Effector memory CD4-positive, alpha-beta T cell (primary cell): Measurements from ENCODE around the gene DIRAS2.

Source experiments
- DNase-seq, 3 donors: peaks; one replicate each; pipeline ENCODE4 v3.0.0-alpha.2; 2020
- H3K27ac ChIP-seq: 2 replicates; pipeline ENCODE4 v1.7.0; 2013; ENCODE audit warnings: mild to moderate bottlenecking, low read length, moderate library complexity; ENCODE audit not compliant: insufficient read depth, poor library complexity, severe bottlenecking
- H3K27me3 ChIP-seq: replicated peaks from 2 replicates; pipeline ENCODE4 v1.7.0; 2013; ENCODE audit warnings: mild to moderate bottlenecking, low read length; ENCODE audit not compliant: insufficient read depth, control insufficient read depth, poor library complexity, severe bottlenecking
- H3K36me3 ChIP-seq: 2 replicates; pipeline ENCODE4 v1.7.0; 2013; ENCODE audit warnings: mild to moderate bottlenecking, low read length, moderate library complexity; ENCODE audit not compliant: control insufficient read depth, insufficient read depth
- H3K4me1 ChIP-seq: 2 replicates; pipeline ENCODE4 v1.7.0; 2013; ENCODE audit warnings: low read length, mild to moderate bottlenecking; ENCODE audit not compliant: control insufficient read depth, insufficient read depth, poor library complexity, severe bottlenecking
- H3K4me3 ChIP-seq: 2 replicates; pipeline ENCODE4 v1.7.0; 2013; ENCODE audit warnings: low read length, low read depth, mild to moderate bottlenecking; ENCODE audit not compliant: insufficient read depth, poor library complexity, severe bottlenecking
- H3K9me3 ChIP-seq: 2 replicates; pipeline ENCODE4 v1.7.0; 2013; ENCODE audit warnings: mild to moderate bottlenecking, low read length, moderate library complexity; ENCODE audit not compliant: control insufficient read depth

The DIRAS2 gene

DNA sequence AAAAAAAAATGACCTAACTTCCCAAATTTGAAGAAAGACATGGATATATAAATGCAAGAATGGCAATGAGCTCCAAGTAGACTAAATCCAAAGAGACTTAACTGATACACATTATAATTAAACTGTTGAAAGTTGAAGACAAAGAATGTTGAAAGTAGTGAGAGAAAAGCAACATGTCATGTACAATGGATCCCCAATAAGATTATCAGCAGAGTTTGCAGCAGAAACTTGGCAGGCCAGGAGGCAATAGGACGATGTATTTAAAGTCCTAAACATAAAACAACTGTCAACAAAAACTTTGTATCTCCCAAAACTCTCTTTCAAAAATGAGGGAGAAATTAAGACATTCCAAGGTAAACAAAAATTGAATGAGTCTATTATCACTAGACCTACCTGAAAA, 8.6 kb upstream of the DIRAS2 start:
- peaks cover 5% of the 10 kb centered on the region for H3K9me3 ChIP-seq

DNA sequence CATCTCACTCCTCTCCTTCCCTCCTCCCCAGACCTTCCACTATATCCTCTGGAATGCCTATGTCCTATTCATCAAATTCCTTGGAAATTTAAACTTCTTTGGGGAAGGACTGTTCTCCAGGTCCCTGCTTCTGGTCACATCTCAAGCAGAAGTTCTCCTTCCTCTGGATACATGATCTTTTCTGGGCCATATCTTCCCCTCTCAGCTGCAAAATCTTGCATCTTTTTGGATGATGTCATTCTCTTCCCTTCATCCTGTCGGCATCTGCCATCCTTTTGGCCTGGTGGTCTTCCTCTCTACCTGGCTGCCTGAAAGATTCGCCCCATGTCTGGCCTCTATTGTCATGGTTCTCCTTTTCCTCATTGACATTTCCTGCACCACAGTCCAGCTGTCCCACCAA, 5.2 kb upstream of the DIRAS2 start:
- Histone ChIP-seq H3K27ac (no peak overlapping the region), H3K36me3 (no peaks in the 10 kb centered on the region), H3K4me1 (no peaks in the 10 kb centered on the region), H3K4me3 (no peak overlapping the region), H3K9me3 (peaks cover 5% of the 10 kb centered on the region), H3K27me3 (peaks cover 3% of the 10 kb centered on the region)
- no peak for DNase-seq

More for the DNA sequence above, 8.6 kb upstream of the DIRAS2 start:
- no peak for DNase-seq
- no peaks in the 10 kb centered on the region for H3K27me3 ChIP-seq
- H3K4me1 ChIP-seq = no peaks in the 10 kb centered on the region
- H3K4me3 ChIP-seq = no peak overlapping the region
- no peaks in the 10 kb centered on the region for H3K36me3 ChIP-seq
- H3K27ac ChIP-seq = no peak overlapping the region

DNA sequence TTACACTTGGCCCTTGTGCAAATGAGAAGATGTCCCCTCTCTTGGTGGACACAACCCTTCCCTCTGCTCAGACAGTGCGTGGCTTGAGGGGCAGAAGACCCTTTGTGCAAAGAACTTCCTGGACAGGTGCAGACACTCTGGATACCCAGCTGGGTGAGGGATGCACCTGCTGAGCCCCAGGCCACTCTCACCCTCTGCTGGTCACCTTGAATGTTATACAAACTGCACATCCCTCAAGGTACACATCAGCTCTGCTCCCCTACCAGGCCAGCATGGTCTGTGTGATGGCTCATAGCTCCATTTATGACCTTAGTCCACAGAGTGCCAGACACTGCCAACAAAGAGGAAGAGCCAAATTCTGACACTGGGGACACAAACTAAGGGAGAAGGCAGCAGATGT, 3.1 kb upstream of the DIRAS2 start:
- Histone ChIP-seq H3K4me3 (no peak overlapping the region), H3K27me3 (peaks cover 7% of the 10 kb centered on the region), H3K36me3 (no peaks in the 10 kb centered on the region), H3K9me3 (peaks cover 4% of the 10 kb centered on the region), H3K27ac (no peak overlapping the region), H3K4me1 (no peaks in the 10 kb centered on the region)
- DNase-seq = no peak

DNA sequence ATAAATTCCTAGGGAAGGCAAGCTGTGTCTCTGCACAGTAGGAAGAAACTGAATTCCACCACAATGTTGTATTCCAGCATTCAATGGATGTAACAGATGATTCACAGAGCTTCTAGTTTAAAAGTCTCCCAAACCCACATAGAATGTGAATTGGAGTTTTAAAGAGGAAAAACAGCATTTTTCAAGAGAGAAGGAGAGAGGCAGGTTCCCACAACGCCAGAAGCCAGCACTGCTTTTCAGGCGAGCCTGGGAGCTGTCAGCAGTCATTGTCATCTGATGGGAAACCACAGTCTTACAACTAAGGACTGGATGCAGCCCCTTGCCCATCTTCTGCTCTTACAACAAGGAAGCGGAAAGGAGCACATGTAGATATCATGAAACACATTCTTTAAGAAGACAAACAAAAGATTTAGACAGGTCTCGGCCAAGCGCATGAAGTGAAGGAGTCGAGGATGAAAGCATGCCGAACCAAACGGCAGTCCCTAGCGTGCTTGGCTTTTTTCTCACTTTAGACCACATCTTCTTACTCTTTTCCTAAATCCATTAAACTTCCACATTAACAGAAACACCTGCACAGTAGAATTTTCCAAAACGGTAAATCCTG, 638 bp downstream of the DIRAS2 start:
- no peak overlapping the region for H3K4me3 ChIP-seq

DNA sequence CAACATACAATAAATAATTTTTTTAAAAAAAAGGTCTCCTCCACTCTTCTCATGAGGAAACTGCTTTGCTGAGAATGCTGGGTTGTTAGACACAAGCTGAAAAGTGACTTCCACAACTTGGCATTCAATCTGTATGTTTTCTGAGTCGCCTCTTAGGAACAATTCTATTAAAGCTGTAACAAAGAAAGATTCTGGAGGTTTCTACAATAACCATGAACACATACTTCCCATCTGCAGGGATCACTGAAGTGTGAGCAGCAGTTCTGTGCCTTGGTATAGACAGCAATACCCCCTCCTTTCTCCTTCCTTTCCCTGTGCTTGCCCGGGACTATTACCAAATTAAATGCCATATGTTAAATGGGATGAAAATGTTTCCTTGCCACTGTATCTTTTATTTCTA, 1.5 kb downstream of the DIRAS2 start:
- H3K4me3 ChIP-seq = no peak overlapping the region
- no peak for DNase-seq
- H3K27me3 ChIP-seq = peaks cover 7% of the 10 kb centered on the region
- no peak overlapping the region for H3K27ac ChIP-seq
- H3K4me1 ChIP-seq = no peaks in the 10 kb centered on the region
- H3K9me3 ChIP-seq = no peaks in the 10 kb centered on the region
- H3K36me3 ChIP-seq = no peaks in the 10 kb centered on the region

More for the DNA sequence above, 638 bp downstream of the DIRAS2 start:
- no peaks in the 10 kb centered on the region for H3K36me3 ChIP-seq
- no peaks in the 10 kb centered on the region for H3K4me1 ChIP-seq
- DNase-seq = no peak
- peaks cover 7% of the 10 kb centered on the region for H3K27me3 ChIP-seq
- H3K27ac ChIP-seq = no peak overlapping the region
- H3K9me3 ChIP-seq = no peaks in the 10 kb centered on the region

DNA sequence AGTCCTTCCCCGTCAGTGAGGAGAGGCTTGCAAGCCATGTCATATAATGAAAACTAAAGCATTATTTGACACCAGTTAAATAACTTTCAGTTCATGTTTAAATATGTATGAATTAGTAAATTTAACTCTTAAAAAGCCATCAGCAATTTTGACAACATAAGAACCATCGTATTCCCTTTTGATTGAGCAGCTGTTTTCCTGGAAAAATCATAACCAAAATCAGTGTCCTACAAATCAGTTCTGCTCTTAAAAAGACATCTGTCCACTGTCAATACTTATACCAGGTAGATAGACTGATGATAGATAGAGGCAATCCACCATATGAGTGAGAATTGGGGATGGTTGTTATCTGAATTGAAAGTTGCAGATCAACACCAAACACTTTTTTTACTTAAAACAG, 2.3 kb downstream of the DIRAS2 start:
- Histone ChIP-seq H3K27me3 (peaks cover 7% of the 10 kb centered on the region), H3K9me3 (no peaks in the 10 kb centered on the region), H3K36me3 (no peaks in the 10 kb centered on the region), H3K4me3 (no peak overlapping the region), H3K27ac (no peak overlapping the region), H3K4me1 (no peaks in the 10 kb centered on the region)
- no peak for DNase-seq

DNA sequence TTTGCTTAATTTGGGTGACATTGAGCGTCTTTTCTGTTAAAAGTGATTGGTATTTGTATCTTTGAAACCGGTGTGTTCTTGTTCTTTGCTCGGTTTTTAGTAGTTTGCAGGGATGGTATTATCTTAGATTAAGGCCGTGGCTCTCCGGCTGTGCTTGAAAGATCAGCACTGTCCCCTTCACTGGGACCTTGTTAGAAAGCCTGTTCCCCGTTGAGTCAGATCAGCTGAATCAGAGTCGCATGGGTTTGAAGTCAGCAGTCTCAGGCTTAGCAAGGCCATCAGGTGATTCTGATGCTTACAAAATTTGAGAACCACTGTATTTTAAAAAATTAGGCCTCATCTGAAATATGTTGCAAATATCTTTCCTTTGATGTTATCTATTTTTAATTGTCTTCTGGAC, 5.0 kb downstream of the DIRAS2 start:
- H3K36me3 ChIP-seq = no peaks in the 10 kb centered on the region
- peaks cover 2% of the 10 kb centered on the region for H3K27me3 ChIP-seq
- no peak for DNase-seq
- H3K4me3 ChIP-seq = no peak overlapping the region
- H3K27ac ChIP-seq = no peak overlapping the region
- no peaks in the 10 kb centered on the region for H3K9me3 ChIP-seq
- H3K4me1 ChIP-seq = no peaks in the 10 kb centered on the region

DNA sequence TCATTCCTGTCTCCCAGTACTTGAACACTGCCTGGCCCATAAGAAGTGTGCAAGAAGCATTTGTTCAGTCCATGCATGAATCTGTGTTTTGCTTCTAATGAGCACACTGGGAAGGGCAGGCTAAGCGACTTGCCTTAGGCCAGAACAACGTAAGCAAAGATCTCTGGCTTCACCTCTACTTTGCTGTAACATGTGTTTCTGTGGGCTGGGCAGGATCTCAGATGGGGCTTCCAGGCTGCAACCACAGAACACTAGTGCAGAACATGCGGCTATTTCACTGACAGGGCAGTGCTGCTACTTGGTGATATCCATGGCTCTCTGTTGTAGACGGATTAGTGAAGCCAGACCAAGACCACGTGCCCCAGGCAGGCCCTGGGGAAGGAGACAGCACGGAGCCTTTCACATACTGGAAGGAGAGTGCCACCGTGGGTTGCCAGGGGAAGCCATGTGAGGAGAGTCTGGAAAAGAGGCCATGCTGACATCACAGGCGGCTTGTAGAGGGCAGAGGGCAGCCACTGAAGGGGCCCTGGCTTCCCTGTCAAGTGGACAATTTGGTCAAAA, 9.9 kb downstream of the DIRAS2 start:
- H3K27ac ChIP-seq = no peak overlapping the region
- no peak for DNase-seq
- H3K9me3 ChIP-seq = no peaks in the 10 kb centered on the region
- H3K4me1 ChIP-seq = no peaks in the 10 kb centered on the region
- H3K4me3 ChIP-seq = no peak overlapping the region
- peaks cover 3% of the 10 kb centered on the region for H3K27me3 ChIP-seq
- H3K36me3 ChIP-seq = no peaks in the 10 kb centered on the region

DNA sequence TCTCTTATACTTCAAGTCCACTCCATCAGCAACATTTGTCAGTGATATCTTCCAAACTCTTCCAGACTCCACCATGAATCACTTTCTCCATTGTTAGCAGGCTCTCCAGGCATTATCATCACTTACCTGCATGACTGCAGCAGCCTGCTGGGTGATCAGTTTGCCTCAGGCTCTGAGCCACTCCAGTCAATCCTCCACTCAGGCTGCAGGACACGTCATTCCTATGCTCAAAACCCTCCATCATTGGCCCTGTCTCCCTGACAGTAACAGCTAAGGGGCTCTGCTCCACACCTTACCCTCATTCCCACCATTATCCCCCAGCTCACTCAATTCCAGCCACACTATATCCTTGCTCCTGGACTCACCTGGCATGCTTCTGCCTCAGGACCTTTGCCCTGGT, 10.7 kb downstream of the DIRAS2 start:
- no peaks in the 10 kb centered on the region for H3K9me3 ChIP-seq
- H3K27me3 ChIP-seq = peaks cover 3% of the 10 kb centered on the region
- DNase-seq = no peak
- no peak overlapping the region for H3K27ac ChIP-seq
- no peaks in the 10 kb centered on the region for H3K36me3 ChIP-seq
- H3K4me3 ChIP-seq = no peak overlapping the region
- H3K4me1 ChIP-seq = no peaks in the 10 kb centered on the region

DNA sequence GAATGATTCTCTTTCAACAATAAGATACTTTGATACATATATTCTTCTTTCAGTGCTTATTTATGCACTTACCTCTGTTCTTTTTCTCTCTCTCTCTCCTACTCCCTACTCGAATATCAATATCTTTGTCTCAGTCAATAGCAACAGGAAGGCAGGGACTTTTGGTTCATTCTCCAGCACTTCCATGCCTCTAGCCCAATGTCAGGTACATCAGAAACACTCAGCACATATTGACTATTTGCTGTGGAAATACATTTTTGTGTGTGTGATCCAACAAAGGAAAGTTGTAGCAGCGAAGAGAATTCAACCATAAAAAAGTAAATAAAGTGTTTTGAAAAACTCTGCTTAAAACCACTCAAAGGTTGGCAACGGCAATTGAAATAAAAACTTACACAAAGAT, 12.6 kb downstream of the DIRAS2 start:
- no peaks in the 10 kb centered on the region for H3K4me1 ChIP-seq
- no peaks in the 10 kb centered on the region for H3K36me3 ChIP-seq
- H3K27me3 ChIP-seq = peaks cover 3% of the 10 kb centered on the region
- no peaks in the 10 kb centered on the region for H3K9me3 ChIP-seq
- DNase-seq = no peak
- H3K27ac ChIP-seq = no peak overlapping the region
- H3K4me3 ChIP-seq = no peak overlapping the region
